ENCODE measurements around the gene PCNT.
"Not testable (repeated sequence)": the region's sequence is repeated elsewhere in the genome, so short reads cannot be mapped to it uniquely, and the experiment has no call there.

The PCNT gene

GRCh38 chr21:46459024-46459355 is 135.0 kb downstream of the PCNT start:
- no peak for DNase-seq (ENCODE audit: low spot score)
- TF ChIP-seq CTCF (IDR thresholded peaks at IDR 0.05; ENCODE audit: extremely low read depth, missing control alignments) = no peak

- DNase-seq (ENCODE audit: low spot score) = no peak
- TF ChIP-seq CTCF (IDR thresholded peaks at IDR 0.05; ENCODE audit: extremely low read depth, missing control alignments) = no peak
Observed at GRCh38 chr21:46459356-46460112, 135.6 kb downstream of the PCNT start.

- no peak for TF ChIP-seq CTCF (IDR thresholded peaks at IDR 0.05; ENCODE audit: extremely low read depth, missing control alignments)
- DNase-seq (ENCODE audit: low spot score) = no peak
Observed at GRCh38 chr21:46461909-46462308, 138.0 kb downstream of the PCNT start.

- DNase-seq (ENCODE audit: low spot score) = not testable (repeated sequence)
Observed at GRCh38 chr21:46465153-46465552, 141.2 kb downstream of the PCNT start.

GRCh38 chr21:46465651-46466050 is 141.7 kb downstream of the PCNT start:
- DNase-seq (ENCODE audit: low spot score) = no peak

GRCh38 chr21:46468108-46468774 is 144.3 kb downstream of the PCNT start:
- no peak for TF ChIP-seq CTCF (IDR thresholded peaks at IDR 0.05; ENCODE audit: extremely low read depth, missing control alignments)
- DNase-seq (ENCODE audit: low spot score) = no peak

More at GRCh38 chr21:46465651-46466050, 141.7 kb downstream of the PCNT start:
- no peak for TF ChIP-seq CTCF (IDR thresholded peaks at IDR 0.05; ENCODE audit: extremely low read depth, missing control alignments)

- no peak for TF ChIP-seq CTCF (IDR thresholded peaks at IDR 0.05; ENCODE audit: extremely low read depth, missing control alignments)
- no peak for DNase-seq (ENCODE audit: low spot score)
Observed at GRCh38 chr21:46469275-46469674, 145.3 kb downstream of the PCNT start.

- TF ChIP-seq CTCF (IDR thresholded peaks at IDR 0.05; ENCODE audit: extremely low read depth, missing control alignments) = no peak
Observed at GRCh38 chr21:46471514-46471913, 147.6 kb downstream of the PCNT start.

More at GRCh38 chr21:46471514-46471913, 147.6 kb downstream of the PCNT start:
- no peak for DNase-seq (ENCODE audit: low spot score)

All from GM20000 (cell line).